HepG2 (cell line): Measurements from ENCODE around the gene SMURF2. TPM values are rescaled to one million over a fixed set of nuclear protein-coding genes. Genes with fewer than 3 reads are reported as not detected.

Experiments used
- AGO1 ChIP-seq: fragments of 200-400 bp; formaldehyde crosslinking; IDR thresholded peaks from 2 replicates; pipeline ENCODE4 v1.6.1; 2017; ENCODE audit warnings: mild to moderate bottlenecking, low read depth, low read length, moderate library complexity; ENCODE audit not compliant: poor library complexity, severe bottlenecking
- ATAD3A ChIP-seq: sonication (generic); formaldehyde crosslinking; IDR thresholded peaks from 2 replicates; pipeline ENCODE4 v1.4.0; 2020; ENCODE audit warnings: missing genetic modification reagents
- ATRX ChIP-seq: sonication (generic); formaldehyde crosslinking; IDR thresholded peaks from 2 replicates; pipeline ENCODE4 v1.4.0; 2020; ENCODE audit warnings: missing genetic modification reagents, borderline replicate concordance
- BRF2 ChIP-seq: sonication (generic); formaldehyde crosslinking; IDR thresholded peaks from 2 replicates; pipeline ENCODE4 v1.8.1; 2022; ENCODE audit warnings: mild to moderate bottlenecking, missing genetic modification reagents
- DR1 ChIP-seq: sonication (generic); formaldehyde crosslinking; IDR thresholded peaks from 2 replicates; pipeline ENCODE4 v1.8.0; 2021; ENCODE audit warnings: mild to moderate bottlenecking, missing genetic modification reagents, inconsistent platforms
- EHMT2 ChIP-seq: fragments of 200-600 bp; sonication (generic); IDR thresholded peaks from 2 replicates; pipeline ENCODE4 v1.7.0; 2017; ENCODE audit warnings: antibody characterized with exemption, low read depth, low read length, borderline replicate concordance
- GABPB1 ChIP-seq: IDR thresholded peaks from 2 replicates; pipeline ENCODE4 v1.6.1; 2016; ENCODE audit warnings: mild to moderate bottlenecking, missing genetic modification reagents, moderate library complexity, missing compliant biosample characterization
- HMG20B ChIP-seq: conservative IDR thresholded peaks from 2 replicates; pipeline ENCODE4 v1.6.1; 2016; ENCODE audit warnings: missing genetic modification reagents, missing compliant biosample characterization
- HMGXB4 ChIP-seq, 2 experiments: sonication (generic) in 1 of 2; formaldehyde crosslinking in 1 of 2; IDR thresholded peaks; 2 replicates each; pipeline versions ENCODE4 v1.4.0 to v1.6.1; 2018 to 2020; ENCODE audit warnings: missing genetic modification reagents in 2 of 2, borderline replicate concordance in 1 of 2, low read depth in 1 of 2, mild to moderate bottlenecking in 1 of 2, missing biosample characterization in 1 of 2
- HNRNPL ChIP-seq: fragments of 200-400 bp; formaldehyde crosslinking; IDR thresholded peaks from 2 replicates; pipeline ENCODE4 v1.6.1; 2017; ENCODE audit warnings: mild to moderate bottlenecking, low read depth, low read length
- MAFG ChIP-seq: sonication (generic); formaldehyde crosslinking; IDR thresholded peaks from 2 replicates; pipeline ENCODE4 v1.5.1; 2020; ENCODE audit warnings: mild to moderate bottlenecking, missing genetic modification reagents
- MTERF4 ChIP-seq: sonication (generic); formaldehyde crosslinking; IDR thresholded peaks from 2 replicates; pipeline ENCODE4 v1.8.0; 2023; ENCODE audit warnings: mild to moderate bottlenecking, missing genetic modification reagents
- MYNN ChIP-seq: sonication (generic); formaldehyde crosslinking; IDR thresholded peaks from 2 replicates; pipeline ENCODE4 v1.4.0; 2020; ENCODE audit warnings: mild to moderate bottlenecking, low read depth, missing genetic modification reagents
- NAIF1 ChIP-seq: sonication (generic); formaldehyde crosslinking; IDR thresholded peaks from 2 replicates; pipeline ENCODE4 v1.5.0; 2020; ENCODE audit warnings: mild to moderate bottlenecking, missing genetic modification reagents, borderline replicate concordance
- NR2F6 ChIP-seq, 2 experiments: IDR thresholded peaks; 2 replicates each; pipeline ENCODE4 v1.6.1; 2016; ENCODE audit warnings: antibody characterized with exemption in 1 of 2, mild to moderate bottlenecking in 1 of 2
- SRSF4 ChIP-seq: fragments of 200-400 bp; formaldehyde crosslinking; IDR thresholded peaks from one replicate; pipeline ENCODE4 v1.6.1; 2018; ENCODE audit warnings: mild to moderate bottlenecking, low read depth, low read length, moderate library complexity; ENCODE audit not compliant: poor library complexity, severe bottlenecking
- TCF7 ChIP-seq: sonication (generic); IDR thresholded peaks from 2 replicates; pipeline ENCODE4 v1.6.1; 2016; ENCODE audit warnings: antibody characterized with exemption, low read depth
- ZBTB14 ChIP-seq: sonication (generic); formaldehyde crosslinking; IDR thresholded peaks from 2 replicates; pipeline ENCODE4 v1.4.0; 2020; ENCODE audit warnings: missing genetic modification reagents
- ZNF432 ChIP-seq: sonication (generic); formaldehyde crosslinking; IDR thresholded peaks from 2 replicates; pipeline ENCODE4 v1.5.0; 2020; ENCODE audit warnings: missing genetic modification reagents, mild to moderate bottlenecking, borderline replicate concordance
- ZNF510 ChIP-seq: sonication (generic); formaldehyde crosslinking; IDR thresholded peaks from 2 replicates; pipeline ENCODE4 v1.4.0; 2020; ENCODE audit warnings: low read depth, mild to moderate bottlenecking, missing genetic modification reagents
- ZNF709 ChIP-seq: sonication (generic); formaldehyde crosslinking; IDR thresholded peaks from 2 replicates; pipeline ENCODE4 v1.5.0; 2020; ENCODE audit warnings: mild to moderate bottlenecking, missing genetic modification reagents
- ZSCAN31 ChIP-seq: sonication (generic); formaldehyde crosslinking; IDR thresholded peaks from 2 replicates; pipeline ENCODE4 v1.5.0; 2020; ENCODE audit warnings: low read depth, mild to moderate bottlenecking, missing genetic modification reagents
- polyA plus RNA-seq, 8 experiments: library from polyadenylated mRNA; depleted of rRNA in 3 of 8; stranded (reverse) in 7 of 8; unstranded in 1 of 8; fragments of >200 nt; fragmentation: Illumina TruSeq in 4 of 8; extraction: Trizol in 4 of 8; gene quantifications; 2 replicates each; pipeline versions ENCODE4 v1.2.1 to v1.2.3, GENCODE V29; 2011 to 2016; ENCODE audit warnings: low read depth in 4 of 8, missing spikeins in 1 of 8, mixed read lengths in 1 of 8; ENCODE audit not compliant: insufficient read depth in 1 of 8
- total RNA-seq, 5 experiments: library from RNA; depleted of rRNA; stranded (reverse); fragments of >200 nt; fragmentation: Illumina TruSeq; extraction: Trizol; gene quantifications; 2 replicates each; pipeline ENCODE4 v1.2.3, GENCODE V29; 2016; ENCODE audit warnings: low read depth in 1 of 5

SMURF2 gene
- total and polyA plus RNA-seq, 2 of the 13 experiments (the other 11 are each of a cell fraction or from before 2014, with no cell fraction given), result 14.9 to 24.3 TPM

GRCh38 chr17:64505340-64506200, 156.5 kb downstream of the SMURF2 start (continued):
- TF ChIP-seq MTERF4 (peak; percentile 46; the same call in 1 of the 2 replicates), SRSF4 (no peak), DR1 (CRISPR knock-in tag) (no peak; the same call in 1 of the 2 replicates), BRF2 (CRISPR knock-in tag) (no peak), GABPB1 (CRISPR knock-in tag) (peak; percentile 77), ZBTB14 (no peak), ATAD3A (no peak), MYNN (CRISPR knock-in tag) (no peak), HMG20B (CRISPR knock-in tag) (no peak), MAFG (CRISPR knock-in tag) (no peak), ZSCAN31 (CRISPR knock-in tag) (peak; percentile 85; the same call in 1 of the 2 replicates), NAIF1 (CRISPR knock-in tag) (no peak; the same call in 1 of the 2 replicates), ATRX (CRISPR knock-in tag) (no peak), ZNF709 (CRISPR knock-in tag) (no peak), ZNF432 (CRISPR knock-in tag) (no peak), NR2F6 (IDR thresholded peaks at IDR 0.05) (no peak; the same call in 1 of the 2 replicates), NR2F6 (CRISPR knock-in tag; IDR thresholded peaks at IDR 0.05) (0 out of 2 replicates have a peak, but pooled peaks have one; percentile 7), TCF7 (peak; percentile 49; the same call in 1 of the 2 replicates), HNRNPL (peak; percentile 75), ZNF510 (CRISPR knock-in tag) (no peak), AGO1 (peak; percentile 91), HMGXB4 (CRISPR knock-in tag; IDR thresholded peaks at IDR 0.05; ENCODE audit: borderline replicate concordance in 1 of 2, low read depth in 1 of 2) (peak; percentile 40 to 47; a peak in 3 of 4 replicates), EHMT2 (no peak)
